Left ventricle myocardium inferior (tissue), 1 donor: Measurements from ENCODE around the gene OVOL1. TPM values are rescaled to one million over a fixed set of nuclear protein-coding genes. Genes with fewer than 3 reads are reported as not detected.

ENCODE experiments used
- DNase-seq: peaks from one replicate; pipeline ENCODE4 v3.0.0-alpha.2; 2020
- H3K27ac ChIP-seq: fragments of 200-600 bp; replicated peaks from 2 replicates; pipeline ENCODE4 v1.8.0; 2021
- H3K27me3 ChIP-seq: fragments of 200-600 bp; 2 replicates; pipeline ENCODE4 v1.8.0; 2021; ENCODE audit warnings: low read depth
- H3K36me3 ChIP-seq: fragments of 200-600 bp; 2 replicates; pipeline ENCODE4 v1.8.0; 2021
- H3K4me1 ChIP-seq: fragments of 200-600 bp; 2 replicates; pipeline ENCODE4 v1.8.0; 2021
- H3K4me3 ChIP-seq: fragments of 200-600 bp; 2 replicates; pipeline ENCODE4 v1.8.0; 2021; ENCODE audit warnings: mild to moderate bottlenecking, moderate library complexity
- H3K9me3 ChIP-seq: fragments of 200-600 bp; replicated peaks from 2 replicates; pipeline ENCODE4 v1.8.0; 2021
- intact Hi-C: fragments of 100-400 bp; cut with micrococcal nuclease; formaldehyde crosslinking; loops from one replicate; pipeline ENCODE4 v1.11.0; 2022
- total RNA-seq: library from RNA; stranded (reverse); fragmentation: NEBNext Ultra II Directional; extraction: Animal tissue kit (Norgen Biotek cat#: 25700); gene quantifications from one replicate; pipeline ENCODE4 v1.2.1, GENCODE V29; 2021
- TF ChIP-seq, protein P1 (sequence below): fragments of 200-600 bp; IDR thresholded peaks from 2 replicates; pipeline ENCODE4 v1.8.0; 2021; ENCODE audit warnings: antibody characterized with exemption, mild to moderate bottlenecking, borderline replicate concordance
- donor health status: DM: no; HTN: yes; CAD: no; lungs with severe emphysema.

The OVOL1 gene
- total RNA-seq, 1 donor from 2014 or later = not detected

DNA sequence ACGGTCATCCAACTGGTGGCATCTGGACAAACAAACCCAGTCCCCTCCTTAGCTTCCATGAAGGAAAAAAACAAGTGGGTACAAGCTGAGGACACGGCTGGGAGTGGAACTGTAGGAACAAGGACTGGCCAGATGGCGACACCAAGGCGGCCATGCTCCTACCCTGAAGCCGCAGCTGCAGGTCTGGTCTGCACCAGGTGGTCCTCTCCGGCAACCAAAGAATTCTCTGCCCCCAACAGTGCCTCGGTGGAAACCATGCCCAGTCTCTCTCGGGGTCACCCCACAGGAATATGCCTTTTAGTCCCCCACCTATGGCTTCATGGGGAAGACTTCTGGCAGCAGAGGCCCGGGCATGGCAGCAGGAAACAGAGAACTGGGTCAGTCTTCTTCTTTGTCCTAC lies 22.6 kb downstream of the OVOL1 start:
- TF ChIP-seq, protein P1, sequence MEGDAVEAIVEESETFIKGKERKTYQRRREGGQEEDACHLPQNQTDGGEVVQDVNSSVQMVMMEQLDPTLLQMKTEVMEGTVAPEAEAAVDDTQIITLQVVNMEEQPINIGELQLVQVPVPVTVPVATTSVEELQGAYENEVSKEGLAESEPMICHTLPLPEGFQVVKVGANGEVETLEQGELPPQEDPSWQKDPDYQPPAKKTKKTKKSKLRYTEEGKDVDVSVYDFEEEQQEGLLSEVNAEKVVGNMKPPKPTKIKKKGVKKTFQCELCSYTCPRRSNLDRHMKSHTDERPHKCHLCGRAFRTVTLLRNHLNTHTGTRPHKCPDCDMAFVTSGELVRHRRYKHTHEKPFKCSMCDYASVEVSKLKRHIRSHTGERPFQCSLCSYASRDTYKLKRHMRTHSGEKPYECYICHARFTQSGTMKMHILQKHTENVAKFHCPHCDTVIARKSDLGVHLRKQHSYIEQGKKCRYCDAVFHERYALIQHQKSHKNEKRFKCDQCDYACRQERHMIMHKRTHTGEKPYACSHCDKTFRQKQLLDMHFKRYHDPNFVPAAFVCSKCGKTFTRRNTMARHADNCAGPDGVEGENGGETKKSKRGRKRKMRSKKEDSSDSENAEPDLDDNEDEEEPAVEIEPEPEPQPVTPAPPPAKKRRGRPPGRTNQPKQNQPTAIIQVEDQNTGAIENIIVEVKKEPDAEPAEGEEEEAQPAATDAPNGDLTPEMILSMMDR = no peak

DNA sequence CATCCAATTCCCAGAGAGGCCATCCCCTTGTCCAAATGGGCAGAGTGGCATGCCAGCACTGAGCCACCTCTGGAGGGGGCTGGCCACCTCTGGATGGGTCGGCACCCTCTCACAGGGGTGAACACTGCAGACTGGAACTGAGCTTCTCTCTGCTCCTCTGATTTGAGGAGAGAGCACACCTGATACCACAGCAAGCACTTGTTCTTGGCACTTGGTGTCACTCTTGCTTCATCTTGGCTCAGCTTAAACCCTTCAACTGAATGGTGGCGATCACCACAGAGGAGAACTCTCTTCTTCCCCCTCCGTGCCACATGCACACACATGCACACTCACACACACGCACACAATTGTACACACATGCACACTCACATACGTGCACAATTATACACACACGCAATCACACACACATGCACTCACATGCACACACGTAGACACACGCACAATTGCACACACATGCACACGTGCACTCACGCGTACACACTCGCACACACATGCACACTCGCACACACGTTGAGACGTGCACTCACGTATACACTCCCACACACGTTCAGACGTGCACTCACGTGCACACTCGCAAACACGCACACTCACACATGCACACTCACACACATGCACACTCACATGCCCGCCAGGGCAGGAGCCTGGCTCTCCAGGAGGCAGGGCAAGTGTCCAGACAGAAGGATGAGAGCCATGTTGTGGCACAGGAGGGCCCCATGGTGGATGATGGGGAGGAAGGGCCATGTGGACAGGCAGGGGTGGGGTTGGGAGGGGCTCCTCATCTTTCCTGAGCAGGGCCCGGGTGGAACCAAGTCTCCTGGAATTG lies 23.4 kb downstream of the OVOL1 start:
- H3K27ac ChIP-seq = no peak overlapping the region
- no peaks in the 10 kb centered on the region for H3K4me1 ChIP-seq
- no peaks in the 10 kb centered on the region for H3K36me3 ChIP-seq
- H3K27me3 ChIP-seq = peaks cover 37% of the 10 kb centered on the region
- intact Hi-C loops = loop anchor here (10.0 kb wide), 1 partner anchor 85 kb away; the partner anchor contains the start of gene RNASEH2C
- no peaks in the 10 kb centered on the region for H3K9me3 ChIP-seq
- TF ChIP-seq, protein P1 = no peak
- DNase-seq = no peak
- no peak overlapping the region for H3K4me3 ChIP-seq

More for the DNA sequence above, 22.6 kb downstream of the OVOL1 start:
- Histone ChIP-seq H3K9me3 (no peaks in the 10 kb centered on the region), H3K4me3 (no peak overlapping the region), H3K36me3 (no peaks in the 10 kb centered on the region), H3K4me1 (no peaks in the 10 kb centered on the region), H3K27ac (no peak overlapping the region), H3K27me3 (peaks cover 44% of the 10 kb centered on the region)
- intact Hi-C loops = no loop called here
- no peak for DNase-seq

DNA sequence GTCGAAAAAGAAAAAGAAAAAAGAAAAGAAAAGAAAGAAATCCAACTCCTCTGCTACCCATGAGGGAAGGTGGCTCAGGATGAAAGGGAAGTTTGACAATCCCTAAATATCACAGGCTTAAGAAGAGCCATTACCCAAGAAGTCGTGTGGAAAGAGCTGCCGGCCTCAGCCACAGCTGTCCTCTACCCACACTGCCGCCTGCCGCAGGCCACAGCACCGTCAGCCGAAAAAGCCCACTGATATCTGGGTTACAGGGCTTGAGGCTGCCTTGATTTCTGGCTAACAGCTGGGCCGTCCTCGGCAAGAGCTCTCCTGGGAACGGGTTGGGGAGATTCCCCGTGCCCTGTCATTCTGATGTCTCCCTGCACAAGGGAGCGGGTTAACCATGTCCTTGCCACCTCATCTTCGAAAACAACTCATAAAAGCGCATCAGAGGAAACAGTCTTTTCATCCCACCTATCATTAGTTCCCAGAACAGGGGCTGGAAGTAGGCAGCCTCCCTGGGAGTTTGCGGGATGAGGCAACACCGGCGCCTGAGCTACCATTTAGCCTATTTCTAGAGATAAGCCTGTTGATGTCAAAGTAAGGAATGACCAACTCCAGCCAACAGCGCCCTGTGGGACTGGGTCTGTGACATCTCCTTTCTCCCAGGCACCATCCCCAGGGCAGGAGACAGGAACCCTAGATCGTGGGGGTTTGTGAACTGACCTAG lies 25.1 kb downstream of the OVOL1 start:
- Histone ChIP-seq H3K4me1 (peaks cover 2% of the 10 kb centered on the region), H3K9me3 (no peaks in the 10 kb centered on the region), H3K36me3 (no peaks in the 10 kb centered on the region), H3K27me3 (peaks cover 20% of the 10 kb centered on the region), H3K4me3 (no peak overlapping the region), H3K27ac (no peak overlapping the region)
- intact Hi-C loops = loop anchor here (10.0 kb wide), 1 partner anchor 87 kb away; the partner anchor contains the start of gene RNASEH2C
- TF ChIP-seq, protein P1 = no peak
- no peak for DNase-seq

DNA sequence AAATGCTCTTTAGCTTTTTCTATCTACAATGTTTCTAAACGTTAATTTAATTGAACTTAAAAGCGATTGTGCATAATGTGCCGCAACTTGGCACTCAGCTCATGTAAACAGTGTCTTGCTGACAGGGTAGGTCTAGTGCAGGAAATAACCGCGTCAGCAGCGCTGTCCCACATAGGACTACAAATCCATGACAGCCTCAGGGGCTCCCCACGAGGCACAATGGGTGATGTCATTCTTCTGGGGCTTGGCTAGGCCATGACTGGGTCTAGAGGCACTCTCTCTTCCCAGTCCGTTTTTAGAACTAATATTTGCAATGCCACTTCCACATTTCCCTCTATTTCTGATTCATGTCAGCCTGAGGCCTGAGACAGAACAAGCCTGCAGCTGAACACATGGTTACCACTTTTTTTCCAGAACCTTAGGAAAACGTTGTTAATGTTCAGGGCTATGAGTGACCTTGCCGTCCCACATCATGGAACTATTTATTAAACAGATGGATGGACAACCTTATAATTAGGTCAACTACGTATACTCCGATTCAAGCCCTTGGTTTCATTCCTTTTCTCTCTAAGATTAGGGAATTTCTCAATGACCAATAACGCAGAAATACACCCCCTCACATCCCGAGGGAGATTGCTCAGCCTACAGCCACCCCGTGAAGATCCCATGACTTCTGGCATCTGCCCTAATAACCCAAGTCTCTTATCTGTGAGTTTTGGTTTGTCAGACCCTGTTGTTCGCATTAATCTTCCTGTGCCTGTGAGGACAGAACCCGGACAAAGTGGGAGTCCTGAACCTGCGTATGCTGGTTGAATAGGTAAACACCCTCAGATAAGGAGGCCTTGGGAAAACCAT lies 27.5 kb downstream of the OVOL1 start:
- no peaks in the 10 kb centered on the region for H3K9me3 ChIP-seq
- peaks cover 12% of the 10 kb centered on the region for H3K4me1 ChIP-seq
- intact Hi-C loops = loop anchor here (10.0 kb wide), 1 partner anchor 90 kb away; the partner anchor contains the start of gene RNASEH2C
- H3K4me3 ChIP-seq = no peak overlapping the region
- TF ChIP-seq, protein P1 = no peak
- no peaks in the 10 kb centered on the region for H3K36me3 ChIP-seq
- no peak overlapping the region for H3K27ac ChIP-seq
- DNase-seq = no peak
- H3K27me3 ChIP-seq = no peaks in the 10 kb centered on the region

DNA sequence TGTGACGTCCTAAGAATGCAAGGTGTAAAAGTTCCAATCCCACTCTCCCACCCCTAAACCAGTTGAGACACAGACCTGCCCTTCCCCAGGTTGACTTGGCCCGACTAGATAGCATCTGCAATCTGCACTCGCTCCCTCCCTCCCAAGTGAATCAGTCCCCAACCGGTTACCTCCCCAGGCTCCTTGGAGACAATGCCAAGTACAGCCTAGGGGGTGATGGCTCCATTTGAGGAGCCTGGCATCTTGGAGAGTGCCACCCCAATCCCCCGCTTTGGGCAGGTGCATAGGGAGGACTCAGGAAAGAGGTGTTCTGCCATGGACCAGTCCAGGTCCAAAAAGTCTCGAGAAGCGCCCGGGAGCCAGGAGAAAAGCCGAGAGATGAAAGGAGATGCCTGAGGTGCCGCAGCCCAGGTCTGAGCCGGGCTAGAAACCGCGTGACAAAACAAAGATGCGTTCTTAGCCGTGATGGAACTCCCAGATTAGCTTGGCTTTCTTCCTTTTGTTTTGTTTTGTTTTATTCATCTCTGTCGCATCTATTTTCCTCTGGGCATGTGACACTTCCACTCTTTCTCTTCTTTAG lies 28.2 kb downstream of the OVOL1 start:
- Histone ChIP-seq H3K4me1 (peaks cover 12% of the 10 kb centered on the region), H3K9me3 (no peaks in the 10 kb centered on the region), H3K36me3 (no peaks in the 10 kb centered on the region), H3K27ac (no peak overlapping the region), H3K27me3 (no peaks in the 10 kb centered on the region), H3K4me3 (no peak overlapping the region)
- TF ChIP-seq, protein P1 = no peak
- DNase-seq = no peak
- intact Hi-C loops = loop anchor here (10.0 kb wide), 1 partner anchor 90 kb away; the partner anchor contains the start of gene RNASEH2C
